CD4-positive, alpha-beta T cell treated with Interferon gamma for 1 hour (primary cell): ENCODE data around the gene KCNJ2.

ENCODE experiments used
- DNase-seq: peaks from one replicate; pipeline ENCODE4 v3.0.0-alpha.2; 2020

KCNJ2 gene

GRCh38 chr17:70206361-70207010 lies 37.2 kb downstream of the KCNJ2 start:
- no peak for DNase-seq

- DNase-seq, result no peak
Measured at GRCh38 chr17:70207184-70207583, 37.9 kb downstream of the KCNJ2 start.

- no peak for DNase-seq
Measured at GRCh38 chr17:70208080-70208794, 38.9 kb downstream of the KCNJ2 start.

- no peak for DNase-seq
Measured at GRCh38 chr17:70208825-70209555, 39.7 kb downstream of the KCNJ2 start.

- DNase-seq, result no peak
Measured at GRCh38 chr17:70215656-70216055, 46.3 kb downstream of the KCNJ2 start.

- no peak for DNase-seq
Measured at GRCh38 chr17:70217571-70217970, 48.2 kb downstream of the KCNJ2 start.

- DNase-seq, result no peak
Measured at GRCh38 chr17:70225276-70225675, 55.9 kb downstream of the KCNJ2 start.
